Measurements from ENCODE around the gene PCDHA5. TPM values are rescaled to one million over a fixed set of nuclear protein-coding genes. Genes with fewer than 3 reads are reported as not detected.

Gene PCDHA5
- total RNA-seq, 1 donor from 2014 or later: 1.2 TPM

- DNase-seq (ENCODE audit: low spot score): no peak
Observed at GRCh38 chr5:140862441-140863295, 41.3 kb downstream of the PCDHA5 start.

GRCh38 chr5:140868721-140869554 is 47.5 kb downstream of the PCDHA5 start, which contains the start of gene PCDHA11:
Gene PCDHA11, plus strand, starts transcription at chr5:140868957. Its CDS starts 147 bp downstream, at chr5:140869104.
- no peak for DNase-seq (ENCODE audit: low spot score)

- DNase-seq (ENCODE audit: low spot score): no peak
Observed at GRCh38 chr5:140869555-140869886, 48.1 kb downstream of the PCDHA5 start.

GRCh38 chr5:140870221-140871201 is 49.1 kb downstream of the PCDHA5 start:
- no peak for DNase-seq (ENCODE audit: low spot score)

Other genes starting within 250 kb of the PCDHA5 start
- gene CD14, start 188.4 kb upstream of the PCDHA5 start, total RNA-seq: 104 TPM
- gene TMCO6, start 182.2 kb upstream of the PCDHA5 start, total RNA-seq: 20.6 TPM
- 73.0 TPM for gene NDUFA2, start 174.0 kb upstream of the PCDHA5 start, total RNA-seq
- gene IK, start 173.8 kb upstream of the PCDHA5 start, total RNA-seq: 72.1 TPM
- gene WDR55, start 156.7 kb upstream of the PCDHA5 start, total RNA-seq: 22.1 TPM
- gene DND1, start 148.0 kb upstream of the PCDHA5 start, total RNA-seq: 2.5 TPM
- gene HARS1, start 130.2 kb upstream of the PCDHA5 start, total RNA-seq: 45.5 TPM
- gene HARS2, start 130.2 kb upstream of the PCDHA5 start, total RNA-seq: 30.5 TPM
- 50.9 TPM for gene ZMAT2, start 121.2 kb upstream of the PCDHA5 start, total RNA-seq
- gene PCDHA1, start 35.5 kb upstream of the PCDHA5 start, total RNA-seq: 0.06 TPM
- gene PCDHA2, start 26.8 kb upstream of the PCDHA5 start, total RNA-seq: 0.20 TPM
- gene PCDHA3, start 20.6 kb upstream of the PCDHA5 start, total RNA-seq: 1.9 TPM
- gene PCDHA4, start 14.5 kb upstream of the PCDHA5 start, total RNA-seq: 8.0 TPM
- 2.0 TPM for gene PCDHA6, start 6.3 kb downstream of the PCDHA5 start, total RNA-seq
- 0.89 TPM for gene PCDHA7, start 12.7 kb downstream of the PCDHA5 start, total RNA-seq
- 0.49 TPM for gene PCDHA8, start 19.6 kb downstream of the PCDHA5 start, total RNA-seq
- 0.29 TPM for gene PCDHA9, start 26.8 kb downstream of the PCDHA5 start, total RNA-seq
- 2.9 TPM for gene PCDHA10, start 34.3 kb downstream of the PCDHA5 start, total RNA-seq
- 2.9 TPM for gene PCDHA11, start 47.3 kb downstream of the PCDHA5 start, total RNA-seq
- gene PCDHA12, start 53.7 kb downstream of the PCDHA5 start, total RNA-seq: 10.0 TPM
- 6.7 TPM for gene PCDHA13, start 60.5 kb downstream of the PCDHA5 start, total RNA-seq
- gene PCDHAC1, start 104.7 kb downstream of the PCDHA5 start, total RNA-seq: 12.2 TPM
- 33.4 TPM for gene PCDHAC2, start 144.9 kb downstream of the PCDHA5 start, total RNA-seq
- gene PCDHB1, start 229.8 kb downstream of the PCDHA5 start, total RNA-seq: 0.09 TPM

All from mucosa of gallbladder (tissue), 1 donor.